Activated CD4-positive, CD25-positive, alpha-beta regulatory T cell treated with anti-CD3 and anti-CD28 coated beads, Interleukin-2, amount 50 U/mL, for 24 hours (primary cell): ENCODE results near the gene RPL5.

Experiments
- ATAC-seq, 2 donors: fragments of 150-1000 bp; cut with Tn5 transposase; one replicate each; pipeline ENCODE4 v1.10.0; 2021; ENCODE audit warnings: mild to moderate bottlenecking in 1 of 2, moderate library complexity in 1 of 2

The RPL5 gene

GRCh38 chr1:92858564-92859399 is 26.9 kb downstream of the RPL5 start:
- peak; percentile 79 to 87 for ATAC-seq

GRCh38 chr1:92859400-92860039 is 27.7 kb downstream of the RPL5 start:
- ATAC-seq: no peak

DNA sequence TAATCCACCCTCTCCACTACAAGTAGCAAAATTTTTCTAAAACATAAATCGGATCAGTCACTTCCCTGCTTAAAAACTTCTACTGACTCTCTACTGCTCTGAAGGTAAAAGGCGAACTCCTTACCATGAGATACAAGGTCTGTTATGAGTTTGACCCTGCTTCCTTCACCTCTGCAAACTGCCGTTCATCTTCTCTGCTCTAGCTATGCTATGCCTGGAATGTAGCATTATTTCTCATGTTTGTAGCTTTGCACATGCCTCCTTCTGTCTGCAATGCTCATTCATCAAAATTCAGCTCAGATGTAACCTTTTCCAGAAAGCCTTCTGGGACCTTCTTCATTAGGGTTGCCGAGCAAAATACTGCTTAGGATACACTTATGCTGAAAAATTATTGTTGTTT is 30.8 kb downstream of the RPL5 start:
- ATAC-seq: no peak

- ATAC-seq: no peak
Measured at GRCh38 chr1:92864131-92864530, 32.3 kb downstream of the RPL5 start.

DNA sequence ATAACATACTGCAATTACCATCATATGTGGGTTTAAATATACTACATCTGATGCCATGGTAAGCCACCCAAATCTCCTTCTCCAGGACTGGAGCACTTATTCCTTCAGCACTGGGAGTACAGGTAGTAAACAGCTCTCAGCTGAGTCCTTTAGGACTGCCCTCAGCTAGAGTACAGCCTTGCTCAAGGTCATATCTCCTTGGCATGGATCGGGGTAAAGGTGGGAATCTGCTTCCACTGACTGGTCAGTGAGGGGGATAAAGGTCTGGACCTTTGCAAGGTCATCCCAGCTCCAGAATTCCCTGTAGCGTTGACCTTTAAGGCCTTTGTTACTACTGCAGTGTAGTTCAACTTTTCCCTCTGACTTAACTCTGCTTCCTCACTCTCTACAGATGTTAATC is 38.8 kb downstream of the RPL5 start:
- no peak for ATAC-seq

DNA sequence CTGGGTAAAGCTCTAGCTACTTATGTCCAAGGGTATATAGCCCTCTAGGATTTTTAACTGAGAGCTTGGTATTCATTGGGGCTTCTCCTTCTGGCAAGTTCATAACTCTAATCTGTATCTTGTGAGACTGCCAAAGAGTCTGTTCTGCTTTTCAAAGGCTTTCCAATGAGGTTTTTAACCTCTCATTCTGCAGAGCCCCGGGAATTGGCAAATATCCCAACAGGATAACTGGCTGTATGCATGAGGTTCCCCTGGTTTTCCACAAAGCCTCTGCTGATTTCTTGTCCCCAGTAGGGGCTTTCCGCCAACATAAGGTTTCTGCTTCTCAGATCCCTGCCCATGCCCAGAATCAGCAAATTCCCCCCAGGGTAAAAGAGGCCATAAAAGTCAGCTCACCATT is 40.9 kb downstream of the RPL5 start:
- no peak for ATAC-seq

GRCh38 chr1:92874987-92875386 is 43.1 kb downstream of the RPL5 start:
- no peak for ATAC-seq

DNA sequence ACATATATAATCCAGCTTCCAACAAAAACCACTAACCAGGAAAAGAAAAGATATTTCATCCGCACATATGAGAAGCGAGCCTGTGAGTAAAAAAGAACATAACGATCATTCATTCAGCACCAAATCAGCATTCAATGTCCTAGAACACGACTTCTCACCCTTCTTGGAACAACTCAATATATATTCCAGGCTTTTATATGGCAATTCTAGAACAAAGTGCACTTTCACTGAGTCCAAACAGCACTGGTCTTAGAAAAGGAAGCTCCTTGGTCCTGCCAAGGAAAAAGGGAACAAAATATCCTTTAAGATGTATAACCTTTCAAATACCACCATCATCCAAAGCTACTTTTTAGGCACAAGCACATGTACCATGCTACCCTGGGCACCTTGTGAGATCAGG is 44.5 kb downstream of the RPL5 start:
- ATAC-seq: no peak

DNA sequence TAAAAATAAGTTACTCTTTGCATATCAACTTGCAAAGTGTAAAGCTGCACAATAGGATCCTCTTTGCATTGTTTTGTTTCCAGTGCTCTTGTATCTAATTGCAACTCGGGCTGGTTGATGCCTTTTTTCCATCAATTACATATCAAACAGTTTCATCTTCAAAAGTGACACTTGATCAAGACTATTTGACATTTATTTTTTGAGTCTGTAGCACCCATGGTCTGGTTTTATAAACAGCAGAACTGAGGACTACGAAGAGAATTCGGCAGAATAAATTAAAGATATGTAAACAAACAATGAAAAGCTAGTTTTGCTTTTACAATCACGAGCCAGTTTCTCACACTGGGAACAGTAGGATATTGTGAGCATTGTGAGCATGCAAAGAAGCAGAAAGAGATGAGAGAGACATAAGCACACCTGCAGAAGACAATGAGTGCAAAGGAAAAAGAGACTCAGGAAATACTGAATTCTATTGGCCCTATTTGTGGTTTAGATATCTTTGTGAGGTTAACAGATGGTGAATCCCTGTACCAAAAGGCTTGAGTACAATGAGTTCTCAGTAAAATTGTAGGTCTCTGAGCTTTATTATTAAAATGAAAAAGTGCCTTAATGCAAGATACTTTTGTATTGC is 45.4 kb downstream of the RPL5 start:
- ATAC-seq: peak; percentile 9 to 41

- ATAC-seq: peak in 1 of 2 donors; percentile 35
Measured at GRCh38 chr1:92877792-92878191, 46.0 kb downstream of the RPL5 start.

GRCh38 chr1:92879316-92879968 is 47.6 kb downstream of the RPL5 start:
- no peak for ATAC-seq

GRCh38 chr1:92881391-92881790 is 49.6 kb downstream of the RPL5 start:
- ATAC-seq: no peak

GRCh38 chr1:92882819-92883218 is 51.0 kb downstream of the RPL5 start:
- ATAC-seq: peak; percentile 63 to 73

- ATAC-seq: no peak
Measured at GRCh38 chr1:92883297-92883696, 51.5 kb downstream of the RPL5 start.

DNA sequence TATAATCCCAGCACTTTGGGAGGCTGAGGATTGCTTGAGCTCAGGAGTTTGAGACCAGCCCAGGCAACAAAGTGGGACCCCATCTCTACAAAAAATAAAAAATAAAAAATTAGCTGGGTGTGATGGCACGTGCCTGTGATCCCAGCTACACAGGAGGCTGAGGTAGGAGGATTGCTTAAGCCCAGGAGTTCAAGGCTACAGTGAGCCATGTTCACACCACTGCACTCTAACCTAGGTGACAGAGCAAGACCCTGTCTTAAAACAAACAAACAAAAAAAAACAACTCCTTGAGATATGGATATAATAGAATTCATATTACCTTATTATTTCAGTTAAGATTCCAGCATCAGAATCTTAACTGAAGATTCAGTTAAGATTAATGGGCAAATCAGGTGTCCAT is 52.4 kb downstream of the RPL5 start:
- no peak for ATAC-seq

- ATAC-seq: no peak
Measured at GRCh38 chr1:92886886-92887419, 55.1 kb downstream of the RPL5 start.

GRCh38 chr1:92887465-92887864 is 55.6 kb downstream of the RPL5 start:
- no peak for ATAC-seq
